HG03039 (cell line): Measurements from ENCODE around the gene CEBPZ.
A peak's percentile ranks its signal among the peaks of the same experiment; 100 is the strongest.

ENCODE experiments used
- ATAC-seq: cut with Tn5 transposase; IDR thresholded peaks from one replicate; pipeline ENCODE4 v1.9.1; 2021; ENCODE audit warnings: mild to moderate bottlenecking, moderate library complexity; ENCODE audit not compliant: unreplicated experiment

Gene CEBPZ

GRCh38 chr2:37181726-37182684, 49.4 kb downstream of the CEBPZ start:
- no peak for ATAC-seq

DNA sequence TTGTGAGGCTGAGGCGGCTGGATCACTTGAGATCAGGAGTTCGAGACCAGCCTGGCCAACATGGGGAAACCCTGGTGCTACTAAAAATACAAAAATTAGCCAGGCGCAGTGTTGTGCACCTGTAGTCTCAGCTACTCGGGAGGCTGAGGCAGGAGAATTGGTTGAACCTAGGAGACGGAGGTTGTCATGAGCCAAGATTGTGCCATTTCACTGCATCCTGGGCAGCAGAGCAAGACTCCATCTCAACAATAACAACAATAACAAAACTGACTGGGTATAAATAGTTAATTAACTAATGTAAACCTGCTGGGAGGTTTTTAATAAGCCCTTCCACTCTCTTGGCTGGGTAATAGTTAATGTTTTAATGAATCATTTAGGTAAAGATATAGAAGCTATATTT, 50.8 kb downstream of the CEBPZ start:
- ATAC-seq, result no peak

DNA sequence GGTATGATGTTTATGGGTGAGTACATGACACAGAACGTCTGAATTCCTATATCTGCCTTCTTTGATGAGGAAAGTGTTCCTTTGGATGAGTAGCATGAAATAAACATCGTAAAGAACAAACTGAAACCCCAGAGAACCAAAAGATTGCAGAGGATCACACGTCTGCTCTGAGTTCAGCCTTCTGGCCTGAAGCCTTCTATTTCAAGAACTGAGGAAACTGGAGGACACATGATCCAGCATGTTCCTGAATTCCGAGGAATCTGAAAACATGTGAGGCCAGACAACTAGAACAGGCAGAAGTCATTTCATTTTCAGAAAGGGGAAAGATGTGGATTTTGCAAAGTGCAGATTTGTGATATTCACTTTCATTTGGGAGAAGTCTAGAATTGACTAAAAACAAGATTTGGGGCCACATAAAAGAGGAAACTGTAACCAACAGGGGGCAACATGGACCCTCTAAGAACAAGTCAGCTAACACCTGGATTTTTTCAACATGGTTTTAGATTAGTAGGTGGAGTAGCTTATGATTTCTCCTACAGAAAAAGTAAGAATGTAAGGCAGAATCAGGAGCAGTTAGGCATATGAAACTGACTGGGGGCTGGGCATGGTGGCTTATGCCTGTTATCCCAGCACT, 51.3 kb downstream of the CEBPZ start:
- no peak for ATAC-seq

DNA sequence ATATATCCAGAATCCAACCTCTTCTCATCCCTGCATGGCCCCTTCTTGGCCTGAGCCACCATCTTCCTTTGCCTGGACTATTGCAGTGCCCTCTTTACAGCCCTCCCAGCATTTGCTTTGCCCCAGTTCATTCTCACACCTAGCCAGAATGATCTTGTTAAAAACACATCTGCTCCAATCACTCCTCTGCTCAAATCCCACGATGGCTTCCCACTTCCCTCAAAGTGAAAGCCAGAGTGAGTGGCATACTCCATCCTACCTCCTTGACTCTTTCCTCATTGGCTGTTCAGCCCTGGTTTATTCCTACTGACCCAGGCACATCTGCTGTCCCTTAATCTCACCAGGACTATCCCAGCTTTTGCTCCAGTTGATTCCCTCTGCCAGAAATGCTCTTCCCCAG, 57.7 kb downstream of the CEBPZ start:
- ATAC-seq, result no peak

GRCh38 chr2:37171624-37171950, 59.8 kb downstream of the CEBPZ start:
- ATAC-seq, result no peak

DNA sequence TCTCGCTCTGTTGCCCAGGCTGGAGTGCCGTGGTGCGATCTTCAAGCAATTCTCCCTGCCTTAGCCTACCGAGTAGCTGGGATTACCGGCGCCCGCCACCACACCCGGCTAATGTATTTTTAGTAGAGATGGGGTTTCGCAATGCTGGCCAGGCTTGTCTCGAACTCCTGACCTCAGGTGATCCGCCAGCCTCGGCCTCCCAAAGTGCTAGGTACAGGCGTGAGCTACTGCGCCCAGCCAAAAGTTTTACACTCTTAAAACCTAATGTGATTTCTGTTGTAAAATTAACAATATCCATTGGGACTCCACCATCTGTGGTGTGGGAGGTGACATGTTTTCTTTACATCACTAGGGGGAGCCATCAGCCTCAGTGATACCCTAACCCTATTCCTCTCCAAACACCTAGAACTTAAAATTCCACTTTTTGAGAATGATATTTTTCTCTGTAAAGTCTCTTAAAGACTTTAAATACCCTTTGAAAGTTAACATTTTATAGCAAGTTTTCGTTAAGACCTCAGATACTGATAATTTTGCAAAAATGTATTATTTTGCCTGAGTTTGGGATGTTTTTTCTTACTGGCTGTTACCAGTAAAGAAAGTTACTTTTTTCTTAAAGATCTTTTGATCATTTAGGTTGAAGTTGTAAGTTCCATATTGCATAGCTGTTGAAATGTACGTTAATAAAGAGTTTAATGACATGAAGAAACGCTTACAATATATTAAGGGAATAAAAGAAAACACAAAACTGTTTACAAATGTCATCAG, 63.0 kb downstream of the CEBPZ start:
- no peak for ATAC-seq

GRCh38 chr2:37167636-37168180, 63.7 kb downstream of the CEBPZ start:
- no peak for ATAC-seq

DNA sequence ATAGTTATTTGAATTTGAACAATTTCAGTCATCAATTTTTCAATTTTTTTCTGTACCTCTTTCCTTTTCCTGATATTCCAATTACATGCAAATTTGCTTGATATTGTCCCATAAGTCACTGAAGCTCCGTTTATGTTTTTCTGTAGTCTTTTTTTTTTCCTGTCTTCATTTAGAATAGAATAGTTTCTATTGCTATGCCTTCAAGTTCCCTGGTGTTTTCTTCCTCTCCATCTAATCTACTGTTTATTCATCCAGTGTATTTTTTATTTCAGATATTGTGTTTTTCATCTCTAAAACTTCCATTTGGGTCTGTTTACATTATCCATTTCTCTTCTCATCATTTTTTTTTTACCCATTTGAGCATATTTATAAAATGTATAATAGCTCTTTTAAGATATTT, 66.6 kb downstream of the CEBPZ start:
- no peak for ATAC-seq

- peak; percentile 79 for ATAC-seq
Observed at GRCh38 chr2:37156857-37157714, 74.3 kb downstream of the CEBPZ start, which contains the start of gene EIF2AK2. EIF2AK2 (minus strand) TSS chr2:37156980; CDS start chr2:37147806, 9,174 bp downstream.

GRCh38 chr2:37156071-37156856, 75.1 kb downstream of the CEBPZ start:
- ATAC-seq, result peak; percentile 24

GRCh38 chr2:37154785-37155184, 76.6 kb downstream of the CEBPZ start:
- ATAC-seq, result no peak

DNA sequence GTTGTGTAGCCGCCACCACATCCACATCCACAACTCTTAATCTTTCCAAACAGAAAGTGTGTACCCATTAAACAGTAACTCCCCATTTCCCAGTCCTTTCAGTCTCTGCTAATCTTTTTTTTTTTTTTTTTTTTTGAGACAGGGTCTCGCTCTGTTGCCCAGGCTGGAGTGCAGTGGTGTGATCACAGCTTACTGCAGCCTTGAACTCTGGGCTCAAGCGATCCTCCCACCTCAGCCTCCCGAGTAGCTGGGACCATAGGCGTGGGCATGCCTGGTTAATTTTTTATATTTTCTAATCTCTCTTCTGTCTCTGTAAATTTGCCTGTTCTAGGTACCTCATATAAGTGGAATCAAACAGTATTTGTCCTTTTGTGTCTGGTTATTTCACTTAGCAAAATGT, 78.2 kb downstream of the CEBPZ start:
- ATAC-seq, result no peak
